OCI-LY1 (cell line): ENCODE data around the gene CCDC57.
A peak's percentile ranks its signal among the peaks of the same experiment; 100 is the strongest.

ENCODE experiments used
- H2AFZ ChIP-seq: fragments of 200-600 bp; sonication (generic), shearing (Covaris generic); 2 replicates; pipeline ENCODE4 v1.6.0; 2014; ENCODE audit warnings: antibody characterized with exemption, mild to moderate bottlenecking, low read length
- H3F3A ChIP-seq: fragments of 200-600 bp; sonication (generic), shearing (Covaris generic); 2 replicates; pipeline ENCODE4 v1.6.0; 2014; ENCODE audit warnings: mild to moderate bottlenecking, antibody characterized with exemption, low read length, moderate library complexity; ENCODE audit not compliant: insufficient read depth
- H3K27ac ChIP-seq: fragments of 200-600 bp; sonication (generic); 2 replicates; pipeline ENCODE4 v1.5.1; 2014; ENCODE audit warnings: low read length, mixed run types, mild to moderate bottlenecking, low read depth; ENCODE audit not compliant: poor library complexity, severe bottlenecking
- H3K27me3 ChIP-seq: fragments of 200-600 bp; sonication (generic); 2 replicates; pipeline ENCODE4 v1.6.0; 2014; ENCODE audit warnings: antibody characterized with exemption, mild to moderate bottlenecking, low read length, moderate library complexity; ENCODE audit not compliant: insufficient read depth
- H3K36me3 ChIP-seq: fragments of 200-600 bp; sonication (generic); 2 replicates; pipeline ENCODE4 v1.6.1; 2014; ENCODE audit warnings: mild to moderate bottlenecking, antibody characterized with exemption, low read length, moderate library complexity, mixed read lengths; ENCODE audit not compliant: insufficient read depth
- H3K4me1 ChIP-seq: fragments of 200-600 bp; sonication (generic); 2 replicates; pipeline ENCODE4 v1.5.1; 2014; ENCODE audit warnings: mild to moderate bottlenecking, low read length, moderate library complexity; ENCODE audit not compliant: insufficient read depth, severe bottlenecking
- H3K4me2 ChIP-seq: fragments of 200-600 bp; sonication (generic), shearing (Covaris generic); 2 replicates; pipeline ENCODE4 v1.6.1; 2014; ENCODE audit warnings: low read length
- H3K4me3 ChIP-seq: fragments of 200-600 bp; sonication (generic); 2 replicates; pipeline ENCODE4 v1.5.1; 2014; ENCODE audit warnings: low read length, low read depth, mild to moderate bottlenecking, mixed read lengths; ENCODE audit not compliant: poor library complexity, severe bottlenecking
- H3K79me2 ChIP-seq: fragments of 200-600 bp; shearing (Covaris generic); 2 replicates; pipeline ENCODE4 v1.6.1; 2016; ENCODE audit warnings: mixed run types, low read length, mixed read lengths; ENCODE audit not compliant: insufficient read depth
- H3K9ac ChIP-seq: fragments of 200-600 bp; sonication (generic), shearing (Covaris generic); 2 replicates; pipeline ENCODE4 v1.6.1; 2014; ENCODE audit warnings: mild to moderate bottlenecking, low read length, mixed read lengths
- H3K9me2 ChIP-seq: fragments of 200-600 bp; sonication (generic), shearing (Covaris generic); 2 replicates; pipeline ENCODE4 v1.6.1; 2014; ENCODE audit warnings: low read depth, mild to moderate bottlenecking, low read length, mixed read lengths
- H3K9me3 ChIP-seq: fragments of 200-600 bp; shearing (Covaris generic); 2 replicates; pipeline ENCODE4 v1.6.1; 2014; ENCODE audit warnings: low read length, mixed read lengths
- H4K20me1 ChIP-seq: fragments of 200-600 bp; sonication (generic), shearing (Covaris generic); 2 replicates; pipeline ENCODE4 v1.6.0; 2016; ENCODE audit warnings: mild to moderate bottlenecking, low read length; ENCODE audit not compliant: insufficient read depth
- CTCF ChIP-seq: fragments of 200-600 bp; sonication (generic), shearing (Covaris generic); IDR thresholded peaks from 2 replicates; pipeline ENCODE4 v1.5.1; 2017; ENCODE audit warnings: mild to moderate bottlenecking, antibody characterized with exemption, low read length, moderate library complexity, mixed read lengths
- EZH2 ChIP-seq: fragments of 200-600 bp; sonication (generic), shearing (Covaris generic); IDR thresholded peaks from 2 replicates; pipeline ENCODE4 v1.8.0; 2017; ENCODE audit warnings: borderline replicate concordance, mixed run types, mild to moderate bottlenecking, antibody characterized with exemption, low read length, moderate library complexity, mixed read lengths

Gene CCDC57

GRCh38 chr17:82170412-82170961 lies 42.2 kb downstream of the CCDC57 start:
- H3K27me3 ChIP-seq: no peaks in the 10 kb centered on the region
- peak overlapping the region; percentile 28 for H3K4me3 ChIP-seq
- no peaks in the 10 kb centered on the region for H3F3A ChIP-seq
- no peaks in the 10 kb centered on the region for H3K9me3 ChIP-seq
- no peak overlapping the region for H3K27ac ChIP-seq
- no peaks in the 10 kb centered on the region for H3K79me2 ChIP-seq
- no peaks in the 10 kb centered on the region for H3K9me2 ChIP-seq
- H4K20me1 ChIP-seq: no peaks in the 10 kb centered on the region
- no peaks in the 10 kb centered on the region; the same call in 1 of the 2 replicates for H3K36me3 ChIP-seq
- no peak overlapping the region for H3K9ac ChIP-seq
- TF ChIP-seq CTCF: no peak
- TF ChIP-seq EZH2: no peak
- peak overlapping the region; percentile 53; the same call in 1 of the 2 replicates for H3K4me2 ChIP-seq
- H2AFZ ChIP-seq: no peak overlapping the region
- peaks cover 5% of the 10 kb centered on the region for H3K4me1 ChIP-seq

DNA sequence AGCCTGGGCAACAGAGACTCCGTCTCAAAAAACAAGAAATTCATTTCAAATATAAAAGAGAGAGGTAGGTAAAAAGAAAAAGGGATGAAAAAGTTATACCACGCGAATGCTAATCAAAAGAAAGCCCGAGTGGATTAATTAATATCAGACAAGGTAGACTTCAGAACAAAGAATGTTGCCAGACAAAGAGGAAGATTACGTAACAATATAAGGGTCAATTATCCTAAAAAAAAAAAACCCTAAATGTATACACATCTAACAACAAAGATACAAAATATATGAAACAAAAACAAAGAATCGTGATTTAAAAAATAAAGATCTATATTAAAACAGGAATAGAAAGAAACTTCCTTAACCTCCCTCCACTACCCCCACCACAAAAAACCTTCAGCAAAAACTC lies 44.1 kb downstream of the CCDC57 start:
- no peak overlapping the region for H3K4me3 ChIP-seq
- no peak overlapping the region for H3K27ac ChIP-seq
- H3K9me3 ChIP-seq: no peaks in the 10 kb centered on the region

DNA sequence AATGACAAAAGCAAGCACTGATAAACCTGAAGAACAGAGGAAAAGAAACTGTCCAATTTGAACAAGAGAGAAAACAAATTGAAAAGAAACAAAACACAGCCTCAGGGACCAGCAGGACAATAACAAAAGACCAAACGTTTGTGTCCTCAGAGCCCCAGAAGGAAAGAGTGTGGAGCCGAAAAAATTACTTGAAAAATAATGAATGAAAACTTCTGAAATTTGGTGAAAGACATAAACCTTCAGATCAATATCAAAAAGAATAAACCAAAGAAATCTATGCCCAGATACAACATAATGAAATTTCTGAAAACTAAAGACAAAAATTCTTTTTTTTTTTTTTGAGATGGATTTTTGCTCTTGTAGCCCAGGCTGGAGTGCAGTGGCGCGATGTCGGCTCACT lies 45.6 kb downstream of the CCDC57 start:
- H3K27me3 ChIP-seq: no peaks in the 10 kb centered on the region
- no peak overlapping the region for H3K4me3 ChIP-seq
- no peaks in the 10 kb centered on the region for H3F3A ChIP-seq
- H3K9ac ChIP-seq: no peak overlapping the region
- no peak overlapping the region for H3K27ac ChIP-seq
- H3K79me2 ChIP-seq: no peaks in the 10 kb centered on the region
- TF ChIP-seq CTCF (no peak), EZH2 (no peak)
- H3K36me3 ChIP-seq: no peaks in the 10 kb centered on the region; the same call in 1 of the 2 replicates
- H3K9me2 ChIP-seq: no peaks in the 10 kb centered on the region
- H4K20me1 ChIP-seq: no peaks in the 10 kb centered on the region
- no peak overlapping the region for H3K4me2 ChIP-seq
- H2AFZ ChIP-seq: no peak overlapping the region
- H3K9me3 ChIP-seq: no peaks in the 10 kb centered on the region
- H3K4me1 ChIP-seq: peaks cover 5% of the 10 kb centered on the region

More for the DNA sequence above, 44.1 kb downstream of the CCDC57 start:
- no peak overlapping the region for H3K4me2 ChIP-seq
- H3K79me2 ChIP-seq: no peaks in the 10 kb centered on the region
- no peak overlapping the region for H3K9ac ChIP-seq
- no peaks in the 10 kb centered on the region for H3K9me2 ChIP-seq
- H2AFZ ChIP-seq: no peak overlapping the region
- no peaks in the 10 kb centered on the region; the same call in 1 of the 2 replicates for H3K36me3 ChIP-seq
- no peaks in the 10 kb centered on the region for H3F3A ChIP-seq
- peaks cover 5% of the 10 kb centered on the region for H3K4me1 ChIP-seq
- no peaks in the 10 kb centered on the region for H4K20me1 ChIP-seq
- TF ChIP-seq CTCF (no peak), EZH2 (no peak)
- no peaks in the 10 kb centered on the region for H3K27me3 ChIP-seq
